ENCODE results near the gene HMGXB3. TPM values are rescaled to one million over a fixed set of nuclear protein-coding genes. Genes with fewer than 3 reads are reported as not detected.

Gene HMGXB3
- total RNA-seq, 2 experiments from 2014 or later: 27.4 to 29.3 TPM

DNA sequence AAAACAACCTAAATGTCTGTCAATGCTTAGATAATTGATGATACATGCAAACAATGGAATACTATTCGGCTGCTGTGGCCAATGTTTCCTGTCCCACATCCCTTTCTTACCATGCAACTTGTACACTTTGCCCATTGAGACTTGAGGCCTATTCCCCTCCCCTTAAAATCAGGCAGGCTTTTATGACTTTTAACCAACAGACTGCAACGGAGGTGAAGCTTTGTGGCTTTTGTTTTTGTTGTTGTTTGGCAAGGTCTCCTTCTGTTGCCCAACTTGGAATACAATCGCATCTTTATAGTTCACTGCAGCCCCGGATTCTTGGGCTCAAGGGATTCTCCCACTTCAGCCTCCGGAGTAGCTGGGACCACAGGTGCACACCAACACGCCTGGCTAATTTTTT lies 45.7 kb upstream of the HMGXB3 start:
- Histone ChIP-seq H3K4me3 (ENCODE audit: low read length) (no peak overlapping the region), H3K9me3 (ENCODE audit: control insufficient read depth in 1 of 2, insufficient read depth in 1 of 2, low read length in 2 of 2) (no peaks in the 10 kb centered on the region), H3K36me3 (ENCODE audit: insufficient read depth, low read length) (no peaks in the 10 kb centered on the region), H3K4me1 (ENCODE audit: insufficient read depth, low read length) (peaks cover 5% of the 10 kb centered on the region), H3K27me3 (ENCODE audit: control insufficient read depth in 1 of 2, insufficient read depth in 2 of 2, low read length in 2 of 2) (no peaks in the 10 kb centered on the region), H3K27ac (ENCODE audit: low read depth in 1 of 2, low read length in 2 of 2) (no peak overlapping the region)
- ATAC-seq (ENCODE audit: poor library complexity): no peak
- Mint-ChIP-seq H3K9me3 (no peaks in the 10 kb centered on the region), H3K4me1 (ENCODE audit: low read depth) (peaks cover 7% of the 10 kb centered on the region), H3K27me3 (no peaks in the 10 kb centered on the region), H3K27ac (no peak overlapping the region), H3K36me3 (ENCODE audit: low read depth) (no peaks in the 10 kb centered on the region), H3K4me3 (no peak overlapping the region)
- DNase-seq: no peak
- POLR2A ChIA-PET: no interaction called here
- TF ChIP-seq, protein P1, sequence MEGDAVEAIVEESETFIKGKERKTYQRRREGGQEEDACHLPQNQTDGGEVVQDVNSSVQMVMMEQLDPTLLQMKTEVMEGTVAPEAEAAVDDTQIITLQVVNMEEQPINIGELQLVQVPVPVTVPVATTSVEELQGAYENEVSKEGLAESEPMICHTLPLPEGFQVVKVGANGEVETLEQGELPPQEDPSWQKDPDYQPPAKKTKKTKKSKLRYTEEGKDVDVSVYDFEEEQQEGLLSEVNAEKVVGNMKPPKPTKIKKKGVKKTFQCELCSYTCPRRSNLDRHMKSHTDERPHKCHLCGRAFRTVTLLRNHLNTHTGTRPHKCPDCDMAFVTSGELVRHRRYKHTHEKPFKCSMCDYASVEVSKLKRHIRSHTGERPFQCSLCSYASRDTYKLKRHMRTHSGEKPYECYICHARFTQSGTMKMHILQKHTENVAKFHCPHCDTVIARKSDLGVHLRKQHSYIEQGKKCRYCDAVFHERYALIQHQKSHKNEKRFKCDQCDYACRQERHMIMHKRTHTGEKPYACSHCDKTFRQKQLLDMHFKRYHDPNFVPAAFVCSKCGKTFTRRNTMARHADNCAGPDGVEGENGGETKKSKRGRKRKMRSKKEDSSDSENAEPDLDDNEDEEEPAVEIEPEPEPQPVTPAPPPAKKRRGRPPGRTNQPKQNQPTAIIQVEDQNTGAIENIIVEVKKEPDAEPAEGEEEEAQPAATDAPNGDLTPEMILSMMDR (IDR thresholded peaks at IDR 0.05): no peak
- intact Hi-C loops (cut with DNase I, micrococcal nuclease): no loop called here
- CTCF ChIA-PET: interaction anchor here (1.0 to 1.2 kb wide), 2 partner anchors 10 to 120 kb away, joined by 3 to 4 read pairs; no protein-coding TSS in a partner anchor

DNA sequence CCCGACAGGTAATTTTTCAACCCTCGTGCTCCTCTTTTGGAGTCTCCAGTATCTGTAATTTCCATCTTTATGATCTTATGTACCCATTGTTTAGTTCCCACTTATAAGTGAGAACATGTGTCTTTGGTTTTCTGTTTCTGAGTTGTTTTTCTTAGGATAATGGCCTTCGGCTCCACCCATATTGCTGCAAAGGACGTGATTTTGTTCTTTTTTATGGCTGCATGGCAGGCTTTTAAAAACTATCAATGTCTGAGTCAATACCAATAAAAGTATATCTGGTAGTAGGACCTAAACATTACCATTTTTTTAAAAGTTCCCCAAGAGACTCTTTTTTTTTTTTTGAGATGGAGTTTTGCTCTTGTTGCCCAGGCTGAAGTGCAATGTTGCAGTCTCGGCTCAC lies 43.9 kb upstream of the HMGXB3 start:
- no peak for DNase-seq
- TF ChIP-seq, protein P1 (IDR thresholded peaks at IDR 0.05): no peak
- no peaks in the 10 kb centered on the region for H3K27me3 ChIP-seq (ENCODE audit: control insufficient read depth in 1 of 2, insufficient read depth in 2 of 2, low read length in 2 of 2)
- Mint-ChIP-seq H3K4me1 (ENCODE audit: low read depth) (peaks cover 20% of the 10 kb centered on the region), H3K9me3 (no peaks in the 10 kb centered on the region), H3K36me3 (ENCODE audit: low read depth) (peaks cover 6% of the 10 kb centered on the region), H3K27ac (no peak overlapping the region), H3K27me3 (no peaks in the 10 kb centered on the region), H3K4me3 (peak overlapping the region; percentile 18)
- H3K27ac ChIP-seq (ENCODE audit: low read depth in 1 of 2, low read length in 2 of 2): no peak overlapping the region
- no peak for ATAC-seq (ENCODE audit: poor library complexity)
- intact Hi-C loops (cut with DNase I, micrococcal nuclease): no loop called here
- peaks cover 21% of the 10 kb centered on the region for H3K4me1 ChIP-seq (ENCODE audit: insufficient read depth, low read length)
- no peak overlapping the region for H3K4me3 ChIP-seq (ENCODE audit: low read length)
- CTCF ChIA-PET: no interaction called here
- H3K36me3 ChIP-seq (ENCODE audit: insufficient read depth, low read length): no peaks in the 10 kb centered on the region
- no peaks in the 10 kb centered on the region for H3K9me3 ChIP-seq (ENCODE audit: control insufficient read depth in 1 of 2, insufficient read depth in 1 of 2, low read length in 2 of 2)
- POLR2A ChIA-PET: interaction anchor here (0.6 kb wide), 1 partner anchor 1193 kb away, joined by 3 read pairs; no protein-coding TSS in a partner anchor

DNA sequence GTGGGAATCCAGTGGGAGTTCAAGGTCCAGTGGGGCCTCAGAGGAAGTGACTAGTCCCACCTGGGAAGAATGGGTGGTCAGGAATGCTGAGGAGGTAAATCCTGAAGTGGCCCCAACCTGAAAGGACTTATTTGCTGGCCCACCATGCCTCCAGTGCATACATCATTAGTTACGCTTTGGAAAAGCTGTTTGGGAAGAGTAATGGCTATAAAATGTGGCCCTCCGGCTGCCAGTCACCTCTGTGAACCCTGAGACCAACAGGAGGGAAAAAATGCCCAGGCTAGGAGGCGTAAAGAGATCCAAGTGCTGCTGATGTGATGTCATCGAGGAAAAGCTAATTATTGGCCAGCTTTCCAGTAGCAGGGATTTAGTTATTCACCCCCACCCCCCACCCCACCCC lies 42.7 kb upstream of the HMGXB3 start:
- TF ChIP-seq, protein P1 (IDR thresholded peaks at IDR 0.05): no peak
- no peaks in the 10 kb centered on the region for H3K9me3 Mint-ChIP-seq
- ChIA-PET CTCF (interaction anchor here (2.8 kb wide), 1 partner anchor 33 kb away, joined by 15 read pairs; no protein-coding TSS in a partner anchor), POLR2A (no interaction called here)
- Histone ChIP-seq H3K4me1 (ENCODE audit: insufficient read depth, low read length) (peaks cover 28% of the 10 kb centered on the region), H3K27me3 (ENCODE audit: control insufficient read depth in 1 of 2, insufficient read depth in 2 of 2, low read length in 2 of 2) (no peaks in the 10 kb centered on the region), H3K36me3 (ENCODE audit: insufficient read depth, low read length) (no peaks in the 10 kb centered on the region), H3K27ac (ENCODE audit: low read depth in 1 of 2, low read length in 2 of 2) (no peak overlapping the region), H3K4me3 (ENCODE audit: low read length) (no peak overlapping the region), H3K9me3 (ENCODE audit: control insufficient read depth in 1 of 2, insufficient read depth in 1 of 2, low read length in 2 of 2) (no peaks in the 10 kb centered on the region)
- ATAC-seq (ENCODE audit: poor library complexity) (no peak), DNase-seq (no peak)
- intact Hi-C loops (cut with DNase I, micrococcal nuclease): no loop called here
- no peaks in the 10 kb centered on the region for H3K27me3 Mint-ChIP-seq
- no peak overlapping the region for H3K4me3 Mint-ChIP-seq
- H3K27ac Mint-ChIP-seq: no peak overlapping the region
- peaks cover 32% of the 10 kb centered on the region for H3K4me1 Mint-ChIP-seq (ENCODE audit: low read depth)
- peaks cover 14% of the 10 kb centered on the region for H3K36me3 Mint-ChIP-seq (ENCODE audit: low read depth)

Measured in CD4-positive, alpha-beta T cell (primary cell).